Neural cell (in vitro differentiated cells): ENCODE data around the gene N4BP2. TPM values are rescaled to one million over a fixed set of nuclear protein-coding genes. Genes with fewer than 3 reads are reported as not detected.

Experiments
- H2AFZ ChIP-seq: fragments of 200-600, 300-800 bp; sonication (generic), shearing (Covaris generic); 2 replicates; pipeline ENCODE4 v1.6.0; 2014; ENCODE audit warnings: low read depth, mild to moderate bottlenecking, antibody characterized with exemption, low read length, moderate library complexity
- H3F3A ChIP-seq: fragments of 200-600 bp; shearing (Covaris generic); 2 replicates; pipeline ENCODE4 v1.6.1; 2016; ENCODE audit warnings: mild to moderate bottlenecking, moderate library complexity, mixed read lengths, antibody characterized with exemption, low read length; ENCODE audit not compliant: insufficient read depth, poor library complexity, severe bottlenecking
- H3K27ac ChIP-seq: fragments of 200-600, 300-800 bp; sonication (generic), shearing (Covaris generic); 2 replicates; pipeline ENCODE4 v1.5.1; 2014; ENCODE audit warnings: mild to moderate bottlenecking, low read length, moderate library complexity
- H3K27me3 ChIP-seq: fragments of 300-800, 200-600 bp; sonication (generic), shearing (Covaris generic); 2 replicates; pipeline ENCODE4 v1.6.0; 2014; ENCODE audit warnings: mild to moderate bottlenecking, low read depth, low read length, moderate library complexity; ENCODE audit not compliant: insufficient read depth
- H3K36me3 ChIP-seq: fragments of 300-800, 200-600 bp; sonication (generic), shearing (Covaris generic); 2 replicates; pipeline ENCODE4 v1.5.1; 2014; ENCODE audit warnings: mild to moderate bottlenecking, antibody characterized with exemption, low read length, moderate library complexity; ENCODE audit not compliant: insufficient read depth
- H3K4me2 ChIP-seq: fragments of 300-800, 200-600 bp; sonication (generic), shearing (Covaris generic); 2 replicates; pipeline ENCODE4 v1.6.0; 2014; ENCODE audit warnings: mild to moderate bottlenecking, low read length
- H3K4me3 ChIP-seq: fragments of 300-800, 200-600 bp; sonication (generic), shearing (Covaris generic); 2 replicates; pipeline ENCODE4 v1.5.1; 2014; ENCODE audit warnings: mild to moderate bottlenecking, low read length, moderate library complexity
- H3K79me2 ChIP-seq: fragments of 200-600 bp; shearing (Covaris generic); replicated peaks from 2 replicates; pipeline ENCODE4 v1.6.0; 2014; ENCODE audit warnings: mild to moderate bottlenecking, low read length, moderate library complexity; ENCODE audit not compliant: insufficient read depth
- H3K9ac ChIP-seq: fragments of 300-800, 200-600 bp; sonication (generic), shearing (Covaris generic); 2 replicates; pipeline ENCODE4 v1.6.1; 2016; ENCODE audit warnings: mild to moderate bottlenecking, low read length, mixed read lengths
- H3K9me2 ChIP-seq: fragments of 200-600 bp; shearing (Covaris generic); 2 replicates; pipeline ENCODE4 v1.6.1; 2016; ENCODE audit warnings: mild to moderate bottlenecking, low read length, mixed read lengths; ENCODE audit not compliant: insufficient read depth
- H3K9me3 ChIP-seq: fragments of 200-600, 300-800 bp; sonication (generic), shearing (Covaris generic); 2 replicates; pipeline ENCODE4 v1.6.1; 2016; ENCODE audit warnings: mild to moderate bottlenecking, mixed run types, low read length, moderate library complexity, mixed read lengths
- H4K20me1 ChIP-seq: fragments of 200-600 bp; shearing (Covaris generic); 2 replicates; pipeline ENCODE4 v1.6.1; 2016; ENCODE audit warnings: mild to moderate bottlenecking, mixed run types; ENCODE audit not compliant: insufficient read depth
- EP300 ChIP-seq: fragments of 450-650 bp; conservative IDR thresholded peaks from 2 replicates; pipeline ENCODE4 v1.6.1; 2014; ENCODE audit warnings: antibody characterized with exemption, mild to moderate bottlenecking, moderate library complexity; ENCODE audit not compliant: poor library complexity, severe bottlenecking
- EZH2 ChIP-seq: fragments of 200-600, 300-800 bp; shearing (Covaris generic), sonication (generic); IDR thresholded peaks from 2 replicates; pipeline ENCODE4 v1.6.1; 2014; ENCODE audit warnings: antibody characterized with exemption, low read length, borderline replicate concordance, mild to moderate bottlenecking; ENCODE audit not compliant: insufficient read depth, poor library complexity, severe bottlenecking
- MXI1 ChIP-seq: fragments of 450-650 bp; conservative IDR thresholded peaks from 2 replicates; pipeline ENCODE4 v1.6.1; 2014; ENCODE audit warnings: antibody characterized with exemption, mild to moderate bottlenecking; ENCODE audit not compliant: poor library complexity, severe bottlenecking
- POLR2AphosphoS5 ChIP-seq: IDR thresholded peaks from 2 replicates; pipeline ENCODE4 v1.6.1; 2012
- RAD21 ChIP-seq: fragments of 450-650 bp; conservative IDR thresholded peaks from 2 replicates; pipeline ENCODE4 v1.6.1; 2014; ENCODE audit warnings: antibody characterized with exemption, mild to moderate bottlenecking, moderate library complexity
- SMC3 ChIP-seq: fragments of 450-650 bp; conservative IDR thresholded peaks from 2 replicates; pipeline ENCODE4 v1.6.1; 2014; ENCODE audit warnings: antibody characterized with exemption, mild to moderate bottlenecking, moderate library complexity; ENCODE audit not compliant: poor library complexity
- TAF1 ChIP-seq: IDR thresholded peaks from 2 replicates; pipeline ENCODE4 v1.6.1; 2012; ENCODE audit warnings: low read depth
- polyA plus RNA-seq: library from polyadenylated mRNA; depleted of rRNA; stranded (reverse); fragments of >200 nt; gene quantifications from 2 replicates; pipeline ENCODE4 v1.2.3, GENCODE V29; 2014
- TF ChIP-seq, protein P1 (sequence below): fragments of 450-650 bp; IDR thresholded peaks from 2 replicates; pipeline ENCODE4 v1.5.1; 2014; ENCODE audit warnings: antibody characterized with exemption, mild to moderate bottlenecking, moderate library complexity; ENCODE audit not compliant: poor library complexity, severe bottlenecking
- TF ChIP-seq, protein P2 (sequence below): IDR thresholded peaks from 2 replicates; pipeline ENCODE4 v1.6.1; 2012; ENCODE audit warnings: borderline replicate concordance

The N4BP2 gene
- polyA plus RNA-seq, 1 donor from 2014 or later: 28.1 TPM

DNA sequence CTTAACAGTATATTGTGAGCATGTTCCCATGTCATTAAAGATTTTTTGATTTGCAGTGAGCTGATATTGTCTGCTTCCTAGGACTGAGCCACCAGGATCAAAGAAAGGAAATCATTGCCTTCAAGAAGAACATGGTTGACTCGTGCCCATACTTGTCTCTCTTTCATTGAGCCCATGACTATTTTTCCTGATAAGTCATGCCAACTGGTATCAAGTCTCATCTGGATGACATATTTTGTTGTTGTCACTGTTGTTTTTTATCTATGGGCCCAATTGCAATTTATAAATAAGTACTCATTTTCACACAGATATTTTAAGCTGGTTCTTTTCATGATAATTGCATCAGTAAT, 130.0 kb downstream of the N4BP2 start:
- no peaks in the 10 kb centered on the region for H3K27me3 ChIP-seq
- H3K36me3 ChIP-seq: no peaks in the 10 kb centered on the region
- no peak overlapping the region for H3K27ac ChIP-seq
- no peaks in the 10 kb centered on the region for H3K9me2 ChIP-seq
- H3K4me2 ChIP-seq: no peak overlapping the region
- no peak overlapping the region for H3K9ac ChIP-seq
- H3K79me2 ChIP-seq: no peaks in the 10 kb centered on the region
- H2AFZ ChIP-seq: no peak overlapping the region
- H4K20me1 ChIP-seq: no peaks in the 10 kb centered on the region
- H3K4me3 ChIP-seq: no peak overlapping the region
- no peaks in the 10 kb centered on the region for H3F3A ChIP-seq
- TF ChIP-seq SMC3: no peak
- no peak for TF ChIP-seq EP300
- TF ChIP-seq EZH2: no peak
- TF ChIP-seq, protein P1, sequence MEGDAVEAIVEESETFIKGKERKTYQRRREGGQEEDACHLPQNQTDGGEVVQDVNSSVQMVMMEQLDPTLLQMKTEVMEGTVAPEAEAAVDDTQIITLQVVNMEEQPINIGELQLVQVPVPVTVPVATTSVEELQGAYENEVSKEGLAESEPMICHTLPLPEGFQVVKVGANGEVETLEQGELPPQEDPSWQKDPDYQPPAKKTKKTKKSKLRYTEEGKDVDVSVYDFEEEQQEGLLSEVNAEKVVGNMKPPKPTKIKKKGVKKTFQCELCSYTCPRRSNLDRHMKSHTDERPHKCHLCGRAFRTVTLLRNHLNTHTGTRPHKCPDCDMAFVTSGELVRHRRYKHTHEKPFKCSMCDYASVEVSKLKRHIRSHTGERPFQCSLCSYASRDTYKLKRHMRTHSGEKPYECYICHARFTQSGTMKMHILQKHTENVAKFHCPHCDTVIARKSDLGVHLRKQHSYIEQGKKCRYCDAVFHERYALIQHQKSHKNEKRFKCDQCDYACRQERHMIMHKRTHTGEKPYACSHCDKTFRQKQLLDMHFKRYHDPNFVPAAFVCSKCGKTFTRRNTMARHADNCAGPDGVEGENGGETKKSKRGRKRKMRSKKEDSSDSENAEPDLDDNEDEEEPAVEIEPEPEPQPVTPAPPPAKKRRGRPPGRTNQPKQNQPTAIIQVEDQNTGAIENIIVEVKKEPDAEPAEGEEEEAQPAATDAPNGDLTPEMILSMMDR: no peak
- no peak for TF ChIP-seq RAD21
- TF ChIP-seq POLR2AphosphoS5: no peak
- TF ChIP-seq, protein P2, sequence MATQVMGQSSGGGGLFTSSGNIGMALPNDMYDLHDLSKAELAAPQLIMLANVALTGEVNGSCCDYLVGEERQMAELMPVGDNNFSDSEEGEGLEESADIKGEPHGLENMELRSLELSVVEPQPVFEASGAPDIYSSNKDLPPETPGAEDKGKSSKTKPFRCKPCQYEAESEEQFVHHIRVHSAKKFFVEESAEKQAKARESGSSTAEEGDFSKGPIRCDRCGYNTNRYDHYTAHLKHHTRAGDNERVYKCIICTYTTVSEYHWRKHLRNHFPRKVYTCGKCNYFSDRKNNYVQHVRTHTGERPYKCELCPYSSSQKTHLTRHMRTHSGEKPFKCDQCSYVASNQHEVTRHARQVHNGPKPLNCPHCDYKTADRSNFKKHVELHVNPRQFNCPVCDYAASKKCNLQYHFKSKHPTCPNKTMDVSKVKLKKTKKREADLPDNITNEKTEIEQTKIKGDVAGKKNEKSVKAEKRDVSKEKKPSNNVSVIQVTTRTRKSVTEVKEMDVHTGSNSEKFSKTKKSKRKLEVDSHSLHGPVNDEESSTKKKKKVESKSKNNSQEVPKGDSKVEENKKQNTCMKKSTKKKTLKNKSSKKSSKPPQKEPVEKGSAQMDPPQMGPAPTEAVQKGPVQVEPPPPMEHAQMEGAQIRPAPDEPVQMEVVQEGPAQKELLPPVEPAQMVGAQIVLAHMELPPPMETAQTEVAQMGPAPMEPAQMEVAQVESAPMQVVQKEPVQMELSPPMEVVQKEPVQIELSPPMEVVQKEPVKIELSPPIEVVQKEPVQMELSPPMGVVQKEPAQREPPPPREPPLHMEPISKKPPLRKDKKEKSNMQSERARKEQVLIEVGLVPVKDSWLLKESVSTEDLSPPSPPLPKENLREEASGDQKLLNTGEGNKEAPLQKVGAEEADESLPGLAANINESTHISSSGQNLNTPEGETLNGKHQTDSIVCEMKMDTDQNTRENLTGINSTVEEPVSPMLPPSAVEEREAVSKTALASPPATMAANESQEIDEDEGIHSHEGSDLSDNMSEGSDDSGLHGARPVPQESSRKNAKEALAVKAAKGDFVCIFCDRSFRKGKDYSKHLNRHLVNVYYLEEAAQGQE: no peak
- no peak for TF ChIP-seq MXI1
- no peak for TF ChIP-seq TAF1
- no peaks in the 10 kb centered on the region for H3K9me3 ChIP-seq

DNA sequence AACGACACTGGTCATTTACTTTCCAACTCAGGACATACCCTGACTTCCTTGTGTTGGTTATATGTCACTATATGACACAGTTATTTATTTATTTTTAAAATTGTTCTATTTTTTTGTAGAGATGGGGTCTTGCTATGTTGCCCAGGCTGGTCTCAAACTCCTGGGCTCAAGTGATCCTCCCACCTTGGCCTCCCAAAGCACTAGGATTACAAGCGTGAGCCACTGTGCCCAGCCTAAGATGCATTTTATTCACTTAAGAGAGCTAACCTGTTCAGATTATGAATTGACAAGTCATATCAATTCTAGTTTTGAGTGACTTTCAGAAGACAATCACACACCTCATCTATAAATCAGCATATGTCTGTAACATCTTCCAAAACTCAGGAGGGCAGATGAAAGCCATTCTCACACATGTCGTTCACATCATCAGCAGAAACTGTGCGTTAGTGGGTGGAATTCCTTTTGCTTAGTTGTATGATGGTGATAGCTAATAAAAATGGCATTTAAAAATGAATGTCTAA, 130.8 kb downstream of the N4BP2 start:
- Histone ChIP-seq H3K9me3 (no peaks in the 10 kb centered on the region), H3K4me3 (no peak overlapping the region), H3K36me3 (no peaks in the 10 kb centered on the region), H3K4me2 (no peak overlapping the region), H3K27ac (no peak overlapping the region), H3K27me3 (no peaks in the 10 kb centered on the region), H3K79me2 (no peaks in the 10 kb centered on the region), H4K20me1 (no peaks in the 10 kb centered on the region), H2AFZ (no peak overlapping the region), H3K9me2 (no peaks in the 10 kb centered on the region), H3F3A (no peaks in the 10 kb centered on the region), H3K9ac (no peak overlapping the region)
- no peak for TF ChIP-seq RAD21
- TF ChIP-seq TAF1: no peak
- no peak for TF ChIP-seq EP300
- no peak for TF ChIP-seq POLR2AphosphoS5

DNA sequence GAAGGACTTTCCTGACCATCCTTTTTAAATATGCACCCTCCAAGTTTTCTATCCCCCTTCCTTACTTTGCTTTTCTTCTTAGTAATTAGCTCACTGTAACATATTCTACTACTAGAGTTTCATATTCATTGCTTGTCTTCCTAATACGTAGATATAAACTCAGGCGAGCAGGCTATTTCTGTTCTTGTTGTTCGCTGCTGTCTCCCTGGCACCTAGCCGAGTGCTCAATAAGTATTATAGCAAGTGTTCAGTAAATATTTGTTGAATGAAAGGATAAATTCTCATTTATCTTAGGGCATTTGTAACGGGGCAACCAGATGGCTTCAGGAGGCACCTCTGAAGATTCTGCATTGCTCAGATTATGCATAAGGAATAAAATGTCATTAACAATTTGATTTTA, 133.4 kb downstream of the N4BP2 start:
- Histone ChIP-seq H3K9ac (no peak overlapping the region), H4K20me1 (no peaks in the 10 kb centered on the region), H2AFZ (no peak overlapping the region), H3K4me2 (no peak overlapping the region), H3K27me3 (no peaks in the 10 kb centered on the region), H3K4me3 (no peak overlapping the region), H3F3A (no peaks in the 10 kb centered on the region), H3K27ac (no peak overlapping the region), H3K9me2 (no peaks in the 10 kb centered on the region), H3K79me2 (no peaks in the 10 kb centered on the region), H3K36me3 (no peaks in the 10 kb centered on the region), H3K9me3 (no peaks in the 10 kb centered on the region)
- TF ChIP-seq SMC3 (no peak), TAF1 (no peak), MXI1 (no peak), POLR2AphosphoS5 (no peak), EZH2 (no peak), EP300 (no peak), RAD21 (no peak)
- TF ChIP-seq, protein P1: no peak
- TF ChIP-seq, protein P2: no peak
